HG03045 (cell line): ENCODE measurements around the gene ZNF546.
A peak's percentile ranks its signal among the peaks of the same experiment; 100 is the strongest.
"Not testable (repeated sequence)": the region's sequence is repeated elsewhere in the genome, so short reads cannot be mapped to it uniquely, and the experiment has no call there.

Source experiments
- ATAC-seq: cut with Tn5 transposase; IDR thresholded peaks from one replicate; pipeline ENCODE4 v1.9.1; 2021; ENCODE audit warnings: mild to moderate bottlenecking, moderate library complexity; ENCODE audit not compliant: unreplicated experiment

Gene ZNF546

GRCh38 chr19:39996811-39997637, at the start of gene ZNF546:
Gene ZNF546, plus strand, starts transcription at chr19:39997060. Its CDS starts 1,267 bp downstream, at chr19:39998327.
- ATAC-seq, result peak; percentile 83

GRCh38 chr19:39949026-39949747, 47.7 kb upstream of the ZNF546 start:
- ATAC-seq, result no peak

- no peak for ATAC-seq
These were observed 45.7 kb upstream of the ZNF546 start for GRCh38 chr19:39951065-39951650.

GRCh38 chr19:39951686-39952085, 45.2 kb upstream of the ZNF546 start:
- ATAC-seq, result no peak

GRCh38 chr19:39953915-39954314, 42.9 kb upstream of the ZNF546 start:
- ATAC-seq, result no peak

DNA sequence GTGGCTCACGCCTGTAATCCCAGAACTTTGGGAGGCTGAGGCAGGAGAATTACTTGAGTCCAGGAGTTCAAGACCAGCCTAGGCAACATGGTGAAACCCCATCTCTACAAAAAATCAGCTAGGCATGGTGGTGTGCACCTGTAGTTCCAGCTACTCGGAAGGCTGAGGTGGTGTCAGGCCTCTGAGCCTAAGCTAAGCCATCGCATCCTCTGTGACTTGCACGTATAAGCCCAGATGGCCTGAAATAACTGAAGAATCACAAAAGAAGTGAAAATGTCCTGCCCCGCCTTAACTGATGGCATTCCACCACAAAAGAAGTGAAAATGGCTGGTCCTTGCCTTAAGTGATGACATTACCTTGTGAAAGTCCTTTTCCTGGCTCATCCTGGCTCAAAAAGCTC, 39.0 kb upstream of the ZNF546 start:
- ATAC-seq, result not testable (repeated sequence)

DNA sequence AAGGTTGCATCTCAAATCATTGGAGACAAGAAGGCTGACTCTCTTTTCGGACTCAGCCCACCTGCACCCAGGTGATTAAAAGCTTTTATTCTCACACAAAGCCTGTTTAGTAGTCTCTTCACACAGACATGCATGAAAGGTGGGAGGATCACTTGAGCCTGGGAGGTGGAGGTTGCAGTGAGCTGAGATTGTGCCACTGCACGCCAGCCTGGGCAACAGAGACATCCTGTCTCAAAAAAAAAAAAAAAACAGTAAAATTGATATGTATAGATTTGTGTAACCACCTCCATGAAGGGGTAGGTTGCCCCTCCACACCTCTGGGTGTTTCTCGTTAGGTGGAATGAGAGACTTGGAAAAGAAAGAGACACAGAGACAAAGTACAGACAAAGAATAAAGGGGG, 37.9 kb upstream of the ZNF546 start:
- ATAC-seq, result not testable (repeated sequence)

DNA sequence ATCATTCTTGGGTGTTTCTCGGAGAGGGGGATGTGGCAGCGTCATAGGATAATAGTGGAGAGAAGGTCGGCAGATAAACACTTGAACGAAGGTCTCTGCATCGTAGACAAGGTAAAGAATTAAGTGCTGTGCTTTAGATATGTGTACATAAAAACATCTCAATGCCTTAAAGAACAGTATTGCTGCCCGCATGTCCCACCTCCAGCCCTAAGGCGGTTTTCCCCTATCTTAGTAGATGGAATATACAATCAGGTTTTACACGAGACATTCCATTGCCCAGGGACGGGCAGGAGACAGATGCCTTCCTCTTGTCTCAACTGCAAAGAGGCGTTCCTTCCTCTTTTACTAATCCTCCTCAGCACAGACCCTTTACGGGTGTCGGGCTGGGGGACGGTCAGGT, 37.5 kb upstream of the ZNF546 start:
- not testable (repeated sequence) for ATAC-seq

DNA sequence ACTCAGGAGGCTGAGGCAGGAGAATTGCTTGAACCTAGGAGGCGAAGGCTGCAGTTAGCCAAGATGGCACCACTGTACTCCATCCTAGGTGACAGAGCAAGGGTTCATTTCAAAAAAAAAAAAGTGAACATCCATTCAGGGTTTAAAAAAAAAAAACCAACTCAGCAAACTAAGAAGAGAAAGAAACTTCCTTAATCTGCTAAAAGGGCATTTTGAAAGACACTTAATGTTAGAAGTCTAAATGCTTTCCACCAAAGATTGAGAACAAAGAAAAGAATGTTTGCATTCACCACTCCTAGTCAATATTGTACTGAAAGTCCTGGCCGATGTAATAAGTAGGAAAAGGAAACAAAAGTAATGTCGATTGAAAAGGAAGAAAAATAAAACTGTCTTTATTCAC, 33.0 kb upstream of the ZNF546 start:
- ATAC-seq, result no peak

DNA sequence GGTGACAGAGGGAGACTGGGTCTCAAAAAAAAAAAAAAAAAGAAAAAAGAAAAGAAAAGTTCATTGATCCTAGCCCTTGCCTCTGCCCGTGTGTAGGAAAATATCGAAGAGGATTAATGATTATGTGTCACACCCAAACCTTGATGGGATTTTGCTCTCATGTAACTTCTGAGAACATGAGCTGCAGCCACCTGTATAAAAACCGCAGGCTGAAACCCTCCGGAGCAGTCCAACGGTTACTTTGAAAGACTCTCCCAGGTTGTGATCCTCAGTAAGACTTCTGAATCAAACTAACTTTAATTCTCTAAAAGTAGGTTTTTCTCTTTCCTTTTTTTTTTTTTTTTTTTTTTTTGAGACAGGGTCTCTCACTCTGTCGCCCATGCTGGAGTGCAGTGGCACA, 30.2 kb upstream of the ZNF546 start:
- ATAC-seq, result no peak

GRCh38 chr19:39967561-39967960, 29.3 kb upstream of the ZNF546 start:
- ATAC-seq, result no peak

GRCh38 chr19:39968789-39969188, 28.1 kb upstream of the ZNF546 start:
- ATAC-seq, result no peak

GRCh38 chr19:39969266-39969665, 27.6 kb upstream of the ZNF546 start:
- no peak for ATAC-seq

DNA sequence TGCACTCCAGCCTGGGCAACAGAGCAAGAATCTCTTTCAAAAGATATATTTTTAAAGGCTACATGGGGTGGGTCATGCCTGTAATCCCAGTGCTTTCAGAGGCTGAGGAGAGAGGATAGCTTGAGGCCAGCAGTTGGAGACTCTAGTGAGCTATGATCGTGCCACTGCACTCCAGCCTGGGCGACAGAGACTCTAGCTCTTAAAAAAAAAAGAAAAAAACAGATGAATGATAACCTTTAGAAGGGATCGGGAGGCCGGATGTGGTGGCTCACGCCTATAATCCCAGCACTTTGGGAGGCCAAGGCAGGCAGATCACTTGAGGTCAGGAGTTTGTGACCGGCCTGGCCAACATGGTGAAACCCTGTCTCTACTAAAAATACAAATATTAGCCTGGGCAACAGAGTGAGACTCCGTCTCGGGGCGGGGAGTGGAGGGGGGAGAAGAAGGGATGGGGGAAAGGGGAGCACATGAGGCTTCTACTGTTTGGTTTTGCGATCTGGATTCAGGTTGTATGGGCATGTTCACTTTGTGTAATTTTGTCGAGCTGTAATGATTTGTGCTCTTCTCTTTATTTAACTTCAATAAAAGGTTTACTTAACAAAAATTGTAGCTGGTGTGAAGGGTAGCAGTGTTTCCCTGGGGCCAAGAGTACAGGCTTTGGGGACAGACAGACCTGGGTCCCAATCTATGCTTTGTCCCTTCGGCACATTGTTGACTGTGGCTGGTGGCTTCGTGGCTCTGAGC, 27.0 kb upstream of the ZNF546 start:
- no peak for ATAC-seq

- ATAC-seq, result no peak
These were observed 26.5 kb upstream of the ZNF546 start for GRCh38 chr19:39970425-39970674.

DNA sequence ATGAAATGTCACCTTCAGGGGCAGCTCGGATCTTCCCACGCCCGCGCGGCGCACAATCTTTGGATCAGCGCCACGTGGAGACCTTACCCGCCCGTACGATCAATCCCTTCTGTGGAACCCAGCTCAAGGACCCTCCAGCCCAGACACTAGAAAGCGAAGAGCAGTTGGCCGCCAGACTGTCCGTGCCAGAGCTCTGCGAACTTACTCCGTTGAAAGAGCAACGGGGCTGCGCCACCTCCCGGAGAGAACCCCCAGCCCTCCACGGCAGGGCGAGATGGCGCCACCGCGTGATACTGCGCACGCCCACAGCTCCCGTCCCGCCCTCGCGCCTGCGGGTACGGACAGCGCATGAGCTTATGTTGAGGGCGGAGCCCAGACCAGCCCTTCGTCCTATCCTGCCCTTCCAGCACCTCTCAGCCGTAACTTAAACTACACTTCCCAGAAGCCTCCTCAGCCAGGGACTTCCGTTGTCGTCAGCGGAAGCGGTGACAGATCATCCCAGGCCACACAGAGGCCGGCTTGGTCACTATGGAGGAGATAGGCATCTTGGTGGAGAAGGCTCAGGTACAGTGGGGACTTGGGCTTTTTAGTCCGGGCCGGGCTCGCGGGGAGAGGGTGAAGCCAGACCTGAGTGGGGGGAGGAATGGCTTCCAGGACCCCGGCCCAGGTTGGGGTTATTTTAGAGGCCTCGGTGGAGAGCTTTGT, 26.0 kb upstream of the ZNF546 start, which contains the start of gene PSMC4:
Gene PSMC4 (plus strand): TSS at position 491 of the 705 bp plus-strand sequence. CDS start 38 bp downstream, at position 529.
- ATAC-seq, result peak; percentile 96

DNA sequence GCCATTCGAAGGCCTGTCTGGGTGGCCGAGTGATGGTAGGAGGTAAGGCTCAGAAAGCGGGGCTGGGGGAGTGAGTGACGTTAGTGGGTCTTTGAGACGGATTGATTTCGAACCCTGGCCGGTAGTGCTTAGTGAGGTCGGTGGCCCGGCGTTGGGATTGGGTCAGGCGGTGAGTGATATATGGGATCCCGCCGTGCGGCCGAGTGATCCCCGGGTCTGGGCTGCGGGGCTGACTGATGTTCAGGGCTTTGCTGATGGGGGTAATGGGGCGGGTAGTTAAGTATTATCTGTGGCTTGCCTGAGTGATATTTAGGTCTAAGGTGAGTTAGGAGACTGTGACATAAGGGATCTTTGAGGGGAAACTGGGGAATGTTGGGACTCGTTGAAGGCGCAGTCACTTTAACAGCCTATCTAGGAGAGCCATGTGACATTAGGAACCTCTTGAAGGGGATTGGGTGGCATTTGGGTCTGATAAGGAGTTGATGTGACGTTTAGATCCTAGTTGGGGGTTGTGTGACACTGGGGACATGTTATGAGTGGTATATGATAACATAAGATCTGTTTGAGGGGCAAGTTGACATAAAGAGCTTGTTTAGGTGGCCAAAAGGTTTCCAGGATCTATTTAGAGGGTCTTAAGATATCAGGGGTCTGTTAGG, 25.4 kb upstream of the ZNF546 start:
- ATAC-seq, result no peak

- ATAC-seq, result no peak
These were observed 22.3 kb upstream of the ZNF546 start for GRCh38 chr19:39974377-39975155.

GRCh38 chr19:39982883-39983282, 14.0 kb upstream of the ZNF546 start:
- no peak for ATAC-seq
